Measurements from ENCODE around the gene RDH5. TPM values are rescaled to one million over a fixed set of nuclear protein-coding genes. Genes with fewer than 3 reads are reported as not detected.
"Not testable (repeated sequence)": the region's sequence is repeated elsewhere in the genome, so short reads cannot be mapped to it uniquely, and the experiment has no call there.

Gene RDH5
- total RNA-seq, 2 donors from 2014 or later = 7.3 to 9.3 TPM

GRCh38 chr12:55743406-55744339, 23.5 kb downstream of the RDH5 start:
- ATAC-seq (replicated peaks in 1 of 2) (peak; percentile 55 to 63), DNase-seq (peak; percentile 58 to 62)
- Mint-ChIP-seq H3K27ac (peak overlapping the region; percentile 70), H3K27me3 (ENCODE audit: low read depth) (no peaks in the 10 kb centered on the region), H3K36me3 (ENCODE audit: insufficient read depth in 2 of 2) (peaks cover 0 to 2% of the 10 kb centered on the region in 2 donors), H3K9me3 (no peaks in the 10 kb centered on the region), H3K4me3 (peak overlapping the region; percentile 91 to 92), H3K4me1 (ENCODE audit: low read depth) (peaks cover 33% of the 10 kb centered on the region)

GRCh38 chr12:55744340-55745030, 24.3 kb downstream of the RDH5 start:
- Mint-ChIP-seq H3K4me3 (peak overlapping the region; percentile 91 to 92), H3K4me1 (ENCODE audit: low read depth) (peaks cover 33% of the 10 kb centered on the region), H3K9me3 (no peaks in the 10 kb centered on the region), H3K27ac (peak overlapping the region; percentile 70), H3K36me3 (ENCODE audit: insufficient read depth in 2 of 2) (peaks cover 0 to 7% of the 10 kb centered on the region in 2 donors), H3K27me3 (ENCODE audit: low read depth) (no peaks in the 10 kb centered on the region)
- DNase-seq = no peak
- no peak for ATAC-seq (replicated peaks in 1 of 2)

- peaks cover 33% of the 10 kb centered on the region for H3K4me1 Mint-ChIP-seq (ENCODE audit: low read depth)
- peaks cover 0 to 9% of the 10 kb centered on the region in 2 donors for H3K36me3 Mint-ChIP-seq (ENCODE audit: insufficient read depth in 2 of 2)
- H3K9me3 Mint-ChIP-seq = no peaks in the 10 kb centered on the region
- H3K4me3 Mint-ChIP-seq = peak overlapping the region; percentile 91 to 92
- H3K27ac Mint-ChIP-seq = peak overlapping the region; percentile 25
- DNase-seq (no peak), ATAC-seq (replicated peaks in 1 of 2) (no peak)
- no peaks in the 10 kb centered on the region for H3K27me3 Mint-ChIP-seq (ENCODE audit: low read depth)
These were observed 25.4 kb downstream of the RDH5 start for GRCh38 chr12:55745361-55746173.

GRCh38 chr12:55746174-55746912, 26.1 kb downstream of the RDH5 start:
- DNase-seq = no peak
- peak overlapping the region; percentile 4 to 6 for H3K4me3 Mint-ChIP-seq
- ATAC-seq (replicated peaks in 1 of 2) = no peak

GRCh38 chr12:55746913-55747231, 26.7 kb downstream of the RDH5 start:
- ATAC-seq (replicated peaks in 1 of 2) (no peak), DNase-seq (no peak)
- no peaks in the 10 kb centered on the region for H3K9me3 Mint-ChIP-seq
- peaks cover 0 to 9% of the 10 kb centered on the region in 2 donors for H3K36me3 Mint-ChIP-seq (ENCODE audit: insufficient read depth in 2 of 2)
- H3K27ac Mint-ChIP-seq = peak overlapping the region; percentile 5
- H3K4me3 Mint-ChIP-seq = no peak overlapping the region
- peaks cover 33% of the 10 kb centered on the region for H3K4me1 Mint-ChIP-seq (ENCODE audit: low read depth)
- no peaks in the 10 kb centered on the region for H3K27me3 Mint-ChIP-seq (ENCODE audit: low read depth)

More at GRCh38 chr12:55746174-55746912, 26.1 kb downstream of the RDH5 start:
- no peaks in the 10 kb centered on the region for H3K27me3 Mint-ChIP-seq (ENCODE audit: low read depth)
- H3K27ac Mint-ChIP-seq = peak overlapping the region; percentile 25
- peaks cover 33% of the 10 kb centered on the region for H3K4me1 Mint-ChIP-seq (ENCODE audit: low read depth)
- no peaks in the 10 kb centered on the region for H3K9me3 Mint-ChIP-seq
- peaks cover 0 to 9% of the 10 kb centered on the region in 2 donors for H3K36me3 Mint-ChIP-seq (ENCODE audit: insufficient read depth in 2 of 2)

GRCh38 chr12:55748230-55748993, 28.2 kb downstream of the RDH5 start:
- H3K27ac Mint-ChIP-seq = no peak overlapping the region
- ATAC-seq (replicated peaks in 1 of 2) = no peak
- no peak for DNase-seq

GRCh38 chr12:55755246-55755645, 35.1 kb downstream of the RDH5 start:
- H3K4me3 Mint-ChIP-seq = no peak overlapping the region
- ATAC-seq (replicated peaks in 1 of 2) (no peak), DNase-seq (no peak)
- no peaks in the 10 kb centered on the region for H3K27me3 Mint-ChIP-seq (ENCODE audit: low read depth)
- peak overlapping the region; percentile 66 for H3K27ac Mint-ChIP-seq
- H3K36me3 Mint-ChIP-seq (ENCODE audit: insufficient read depth in 2 of 2) = peaks cover 10 to 29% of the 10 kb centered on the region in 2 donors
- H3K4me1 Mint-ChIP-seq (ENCODE audit: low read depth) = peaks cover under 1% of the 10 kb centered on the region
- no peaks in the 10 kb centered on the region for H3K9me3 Mint-ChIP-seq

More at GRCh38 chr12:55748230-55748993, 28.2 kb downstream of the RDH5 start:
- H3K4me1 Mint-ChIP-seq (ENCODE audit: low read depth) = peaks cover 24% of the 10 kb centered on the region
- H3K36me3 Mint-ChIP-seq (ENCODE audit: insufficient read depth in 2 of 2) = peaks cover 0 to 8% of the 10 kb centered on the region in 2 donors
- H3K27me3 Mint-ChIP-seq (ENCODE audit: low read depth) = no peaks in the 10 kb centered on the region
- H3K9me3 Mint-ChIP-seq = no peaks in the 10 kb centered on the region
- no peak overlapping the region for H3K4me3 Mint-ChIP-seq

- Mint-ChIP-seq H3K27ac (peak overlapping the region; percentile 79), H3K27me3 (ENCODE audit: low read depth) (no peaks in the 10 kb centered on the region), H3K4me3 (no peak overlapping the region), H3K36me3 (ENCODE audit: insufficient read depth in 2 of 2) (peaks cover 12 to 41% of the 10 kb centered on the region in 2 donors), H3K9me3 (no peaks in the 10 kb centered on the region), H3K4me1 (ENCODE audit: low read depth) (peaks cover 18% of the 10 kb centered on the region)
- DNase-seq (no peak), ATAC-seq (replicated peaks in 1 of 2) (no peak)
These were observed 37.5 kb downstream of the RDH5 start for GRCh38 chr12:55757701-55758100.

- H3K27me3 Mint-ChIP-seq (ENCODE audit: low read depth); ATAC-seq (replicated peaks in 1 of 2); H3K4me3 Mint-ChIP-seq; H3K9me3 Mint-ChIP-seq; DNase-seq: not testable (repeated sequence)
- Mint-ChIP-seq H3K4me1 (ENCODE audit: low read depth) (peaks cover 18% of the 10 kb centered on the region), H3K36me3 (ENCODE audit: insufficient read depth in 2 of 2) (peaks cover 12 to 41% of the 10 kb centered on the region in 2 donors), H3K27ac (peak overlapping the region; percentile 51)
These were observed 38.4 kb downstream of the RDH5 start for GRCh38 chr12:55758575-55758974.

GRCh38 chr12:55760663-55761062, 40.5 kb downstream of the RDH5 start:
- H3K9me3 Mint-ChIP-seq = no peaks in the 10 kb centered on the region
- peak; percentile 92 to 97 for ATAC-seq (replicated peaks in 1 of 2)

GRCh38 chr12:55762646-55763045, 42.5 kb downstream of the RDH5 start:
- Mint-ChIP-seq H3K9me3 (no peaks in the 10 kb centered on the region), H3K27ac (no peak overlapping the region), H3K4me1 (ENCODE audit: low read depth) (peaks cover 18% of the 10 kb centered on the region), H3K4me3 (no peak overlapping the region), H3K27me3 (ENCODE audit: low read depth) (no peaks in the 10 kb centered on the region), H3K36me3 (ENCODE audit: insufficient read depth in 2 of 2) (peaks cover 5 to 30% of the 10 kb centered on the region in 2 donors)
- ATAC-seq (replicated peaks in 1 of 2) (no peak), DNase-seq (no peak)

More at GRCh38 chr12:55760663-55761062, 40.5 kb downstream of the RDH5 start:
- H3K4me1 Mint-ChIP-seq (ENCODE audit: low read depth) = peaks cover 18% of the 10 kb centered on the region
- H3K27me3 Mint-ChIP-seq (ENCODE audit: low read depth) = no peaks in the 10 kb centered on the region
- DNase-seq = peak; percentile 62 to 63
- peaks cover 9 to 33% of the 10 kb centered on the region in 2 donors for H3K36me3 Mint-ChIP-seq (ENCODE audit: insufficient read depth in 2 of 2)
- H3K27ac Mint-ChIP-seq = peak overlapping the region; percentile 74
- peak overlapping the region; percentile 22 to 53 for H3K4me3 Mint-ChIP-seq

Data from activated T-cell treated with anti-CD3 and anti-CD28 coated beads, Interleukin-2, amount 50 U/mL, for 72 hours (primary cell).